Body of pancreas (tissue), 4 donors: Measurements from ENCODE around the gene ZBTB8A.

Experiments used
- POLR2A ChIP-seq, 3 donors: fragments of 450-650 bp; IDR thresholded peaks; one replicate each; pipeline ENCODE4 v1.6.1; 2016; ENCODE audit warnings: antibody characterized with exemption in 3 of 3, mild to moderate bottlenecking in 2 of 3
- TF ChIP-seq, protein P1 (sequence below), 7 experiments: fragments of 450-650 bp in 4 of 7; fragments of 200-600 bp in 3 of 7; sonication (generic) in 3 of 7; IDR thresholded peaks; one replicate each; pipeline ENCODE4 v1.5.1; 2016 to 2019; ENCODE audit warnings: antibody characterized with exemption in 7 of 7

DNA sequence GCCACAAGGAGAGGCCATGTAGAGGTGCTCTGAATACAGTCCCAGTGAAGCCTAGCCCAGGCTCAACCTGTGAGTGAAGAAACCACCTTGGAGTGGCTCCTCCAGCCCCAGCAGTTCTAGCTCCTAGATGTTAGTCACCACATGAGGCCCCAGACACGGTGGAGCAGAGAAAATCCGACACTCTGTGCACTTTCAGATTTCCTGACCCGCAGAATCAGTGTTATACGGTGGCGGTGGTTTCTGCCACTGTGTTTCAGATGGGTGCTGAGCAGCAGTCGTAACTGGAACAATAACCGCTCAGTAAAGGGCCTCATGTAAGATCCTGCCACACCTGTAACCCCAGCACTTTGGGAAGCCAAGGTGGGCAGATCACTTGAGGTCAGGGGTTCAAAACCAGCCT, 36.1 kb upstream of the ZBTB8A start:
- TF ChIP-seq, protein P1, sequence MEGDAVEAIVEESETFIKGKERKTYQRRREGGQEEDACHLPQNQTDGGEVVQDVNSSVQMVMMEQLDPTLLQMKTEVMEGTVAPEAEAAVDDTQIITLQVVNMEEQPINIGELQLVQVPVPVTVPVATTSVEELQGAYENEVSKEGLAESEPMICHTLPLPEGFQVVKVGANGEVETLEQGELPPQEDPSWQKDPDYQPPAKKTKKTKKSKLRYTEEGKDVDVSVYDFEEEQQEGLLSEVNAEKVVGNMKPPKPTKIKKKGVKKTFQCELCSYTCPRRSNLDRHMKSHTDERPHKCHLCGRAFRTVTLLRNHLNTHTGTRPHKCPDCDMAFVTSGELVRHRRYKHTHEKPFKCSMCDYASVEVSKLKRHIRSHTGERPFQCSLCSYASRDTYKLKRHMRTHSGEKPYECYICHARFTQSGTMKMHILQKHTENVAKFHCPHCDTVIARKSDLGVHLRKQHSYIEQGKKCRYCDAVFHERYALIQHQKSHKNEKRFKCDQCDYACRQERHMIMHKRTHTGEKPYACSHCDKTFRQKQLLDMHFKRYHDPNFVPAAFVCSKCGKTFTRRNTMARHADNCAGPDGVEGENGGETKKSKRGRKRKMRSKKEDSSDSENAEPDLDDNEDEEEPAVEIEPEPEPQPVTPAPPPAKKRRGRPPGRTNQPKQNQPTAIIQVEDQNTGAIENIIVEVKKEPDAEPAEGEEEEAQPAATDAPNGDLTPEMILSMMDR (IDR thresholded peaks at IDR 0.05), result no peak
- TF ChIP-seq POLR2A (IDR thresholded peaks at IDR 0.05), result no peak
